Ascending aorta (tissue), 2 donors: ENCODE data around the gene LRRC70. TPM values are rescaled to one million over a fixed set of nuclear protein-coding genes. Genes with fewer than 3 reads are reported as not detected.

ENCODE experiments used
- DNase-seq, 2 donors: peaks; one replicate each; pipeline ENCODE4 v3.0.0-alpha.2; 2019; ENCODE audit warnings: low spot score in 2 of 2
- H3K27ac ChIP-seq, 2 donors: fragments of 200-600 bp; sonication (generic); one replicate each; pipeline ENCODE4 v1.5.1; 2016 to 2017; ENCODE audit warnings: mild to moderate bottlenecking in 1 of 2
- H3K27me3 ChIP-seq: fragments of 200-600 bp; sonication (generic); one replicate; pipeline ENCODE4 v1.5.1; 2017
- H3K36me3 ChIP-seq, 2 donors: fragments of 200-600 bp; sonication (generic); one replicate each; pipeline ENCODE4 v1.5.1; 2016
- H3K4me1 ChIP-seq, 2 donors: fragments of 200-600 bp; sonication (generic); one replicate each; pipeline ENCODE4 v1.5.1; 2016 to 2017; ENCODE audit warnings: mild to moderate bottlenecking in 1 of 2
- H3K4me3 ChIP-seq, 2 donors: fragments of 200-600 bp; sonication (generic); one replicate each; pipeline ENCODE4 v1.5.1; 2016 to 2017; ENCODE audit warnings: mild to moderate bottlenecking in 1 of 2
- H3K9me3 ChIP-seq, 2 donors: fragments of 200-600 bp; sonication (generic); one replicate each; pipeline ENCODE4 v1.5.1; 2016
- intact Hi-C: fragments of 100-400 bp; cut with DNase I; formaldehyde crosslinking; loops from one replicate; pipeline ENCODE4 v1.15.1; 2023
- total RNA-seq: library from RNA; depleted of rRNA; stranded (reverse); fragments of >200 nt; gene quantifications from one replicate; pipeline ENCODE4 v1.1.0, GENCODE V29; 2016
- TF ChIP-seq, protein P1 (sequence below), 3 experiments: fragments of 200-600 bp in 2 of 3; fragments of 450-650 bp in 1 of 3; sonication (generic) in 2 of 3; IDR thresholded peaks; one replicate each; pipeline ENCODE4 v1.5.1; 2016 to 2019; ENCODE audit warnings: antibody characterized with exemption in 3 of 3, mild to moderate bottlenecking in 1 of 3, moderate library complexity in 1 of 3

LRRC70 gene
- total RNA-seq, 1 donor from 2014 or later = 11.8 TPM

- Histone ChIP-seq H3K27me3 (no peaks in the 10 kb centered on the region), H3K4me3 (no peak overlapping the region), H3K9me3 (no peaks in the 10 kb centered on the region), H3K27ac (no peak overlapping the region), H3K4me1 (no peaks in the 10 kb centered on the region), H3K36me3 (peaks cover 0 to 16% of the 10 kb centered on the region in 2 donors)
- no peak for DNase-seq
- TF ChIP-seq, protein P1, sequence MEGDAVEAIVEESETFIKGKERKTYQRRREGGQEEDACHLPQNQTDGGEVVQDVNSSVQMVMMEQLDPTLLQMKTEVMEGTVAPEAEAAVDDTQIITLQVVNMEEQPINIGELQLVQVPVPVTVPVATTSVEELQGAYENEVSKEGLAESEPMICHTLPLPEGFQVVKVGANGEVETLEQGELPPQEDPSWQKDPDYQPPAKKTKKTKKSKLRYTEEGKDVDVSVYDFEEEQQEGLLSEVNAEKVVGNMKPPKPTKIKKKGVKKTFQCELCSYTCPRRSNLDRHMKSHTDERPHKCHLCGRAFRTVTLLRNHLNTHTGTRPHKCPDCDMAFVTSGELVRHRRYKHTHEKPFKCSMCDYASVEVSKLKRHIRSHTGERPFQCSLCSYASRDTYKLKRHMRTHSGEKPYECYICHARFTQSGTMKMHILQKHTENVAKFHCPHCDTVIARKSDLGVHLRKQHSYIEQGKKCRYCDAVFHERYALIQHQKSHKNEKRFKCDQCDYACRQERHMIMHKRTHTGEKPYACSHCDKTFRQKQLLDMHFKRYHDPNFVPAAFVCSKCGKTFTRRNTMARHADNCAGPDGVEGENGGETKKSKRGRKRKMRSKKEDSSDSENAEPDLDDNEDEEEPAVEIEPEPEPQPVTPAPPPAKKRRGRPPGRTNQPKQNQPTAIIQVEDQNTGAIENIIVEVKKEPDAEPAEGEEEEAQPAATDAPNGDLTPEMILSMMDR (IDR thresholded peaks at IDR 0.05) = no peak
- intact Hi-C loops = no loop called here
These were observed 40.3 kb upstream of the LRRC70 start for GRCh38 chr5:62538017-62538942.

DNA sequence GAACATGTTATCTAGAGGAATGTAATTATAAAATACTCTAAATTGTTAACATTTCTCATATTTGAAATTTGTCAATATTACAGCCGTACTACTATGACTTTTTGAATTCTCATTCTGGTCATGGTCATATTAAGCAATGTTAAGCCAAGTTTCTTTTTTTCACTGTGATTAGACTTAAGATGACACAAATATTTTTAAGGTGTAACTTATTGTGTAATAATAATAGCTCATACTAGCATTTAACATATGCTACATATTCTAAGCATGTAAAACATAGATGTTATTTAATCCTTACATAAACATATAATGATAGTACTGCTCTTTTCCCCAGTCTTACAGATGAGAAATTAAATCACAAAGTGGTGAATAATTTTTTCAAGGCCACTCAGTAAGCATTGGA lies 35.9 kb upstream of the LRRC70 start:
- no peaks in the 10 kb centered on the region for H3K9me3 ChIP-seq
- H3K4me3 ChIP-seq = no peak overlapping the region
- H3K27ac ChIP-seq = no peak overlapping the region
- H3K4me1 ChIP-seq = no peaks in the 10 kb centered on the region
- no peaks in the 10 kb centered on the region for H3K27me3 ChIP-seq
- DNase-seq = no peak
- TF ChIP-seq, protein P1 (IDR thresholded peaks at IDR 0.05) = no peak
- intact Hi-C loops = no loop called here
- H3K36me3 ChIP-seq = peaks cover 0 to 7% of the 10 kb centered on the region in 2 donors

- no peaks in the 10 kb centered on the region for H3K27me3 ChIP-seq
- H3K4me1 ChIP-seq = no peaks in the 10 kb centered on the region
- no peaks in the 10 kb centered on the region for H3K9me3 ChIP-seq
- DNase-seq = no peak
- intact Hi-C loops = no loop called here
- no peak overlapping the region for H3K27ac ChIP-seq
- H3K4me3 ChIP-seq = no peak overlapping the region
- TF ChIP-seq, protein P1 (IDR thresholded peaks at IDR 0.05) = no peak
- peaks cover 0 to 4% of the 10 kb centered on the region in 2 donors for H3K36me3 ChIP-seq
These were observed 30.5 kb upstream of the LRRC70 start for GRCh38 chr5:62547945-62548630.

- no peak for DNase-seq
- H3K4me1 ChIP-seq = no peaks in the 10 kb centered on the region
- no peaks in the 10 kb centered on the region for H3K9me3 ChIP-seq
- no peaks in the 10 kb centered on the region for H3K27me3 ChIP-seq
- H3K27ac ChIP-seq = no peak overlapping the region
- peaks cover 0 to 7% of the 10 kb centered on the region in 2 donors for H3K36me3 ChIP-seq
- TF ChIP-seq, protein P1 (IDR thresholded peaks at IDR 0.05) = no peak
- no peak overlapping the region for H3K4me3 ChIP-seq
- intact Hi-C loops = no loop called here
These were observed 28.5 kb upstream of the LRRC70 start for GRCh38 chr5:62550103-62550502.

DNA sequence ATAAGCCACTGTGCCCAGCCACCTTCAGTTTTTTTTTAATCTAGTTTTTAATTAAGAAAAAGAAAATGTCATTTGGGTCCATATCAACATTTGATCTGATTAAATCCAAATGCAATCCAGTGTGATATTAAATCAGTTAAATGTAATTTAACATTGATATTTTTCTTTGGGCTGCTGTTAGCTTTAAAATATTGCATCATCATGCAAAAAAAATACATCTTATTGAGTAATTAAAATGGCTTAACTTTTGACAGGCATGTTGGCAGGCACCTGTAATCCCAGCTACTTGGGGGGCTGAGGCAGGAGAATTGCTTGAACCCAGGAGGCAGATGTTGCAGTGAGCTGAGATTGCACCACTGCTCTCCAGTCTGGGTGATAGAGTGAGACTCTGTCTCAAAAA lies 22.7 kb upstream of the LRRC70 start:
- intact Hi-C loops = no loop called here
- Histone ChIP-seq H3K9me3 (no peaks in the 10 kb centered on the region), H3K4me1 (no peaks in the 10 kb centered on the region), H3K27ac (no peak overlapping the region), H3K4me3 (no peak overlapping the region), H3K36me3 (peaks cover 0 to 10% of the 10 kb centered on the region in 2 donors), H3K27me3 (no peaks in the 10 kb centered on the region)
- DNase-seq = no peak
- TF ChIP-seq, protein P1 (IDR thresholded peaks at IDR 0.05) = no peak
